SK-N-SH (cell line): ENCODE data around the gene UGT1A3. TPM values are rescaled to one million over a fixed set of nuclear protein-coding genes. Genes with fewer than 3 reads are reported as not detected.

Source experiments
- CTCF ChIA-PET: fragments of 300-600, 350-600 bp; formaldehyde crosslinking; extraction: SDS; loops from one replicate; lab custom pipeline; 2021; lab: Yijun Ruan, JAX
- POLR2A ChIA-PET: fragments of 350-600 bp; sonication (Branson Sonifier 250); formaldehyde crosslinking; extraction: SDS; loops from one replicate; lab custom pipeline; 2020; ENCODE audit warnings: antibody characterized with exemption, inconsistent platforms; lab: Yijun Ruan, JAX
- DNase-seq: peaks from one replicate; pipeline ENCODE4 v3.0.0; 2012
- H2AFZ ChIP-seq: fragments of 200-600 bp; sonication (generic); 2 replicates; pipeline ENCODE4 v1.8.1; 2016; ENCODE audit warnings: antibody characterized with exemption, mild to moderate bottlenecking, low read depth
- H3F3A ChIP-seq: fragments of 200-600 bp; sonication (generic); replicated peaks from 2 replicates; pipeline ENCODE3; 2016; ENCODE audit warnings: antibody characterized with exemption, mild to moderate bottlenecking; ENCODE audit not compliant: insufficient read depth
- H3K27ac ChIP-seq, 2 experiments: fragments of 200-500 bp in 1 of 2; fragments of 200-600 bp in 1 of 2; sonication (Bioruptor generic) in 1 of 2; sonication (generic), shearing (Covaris generic) in 1 of 2; 2 replicates each; pipeline versions ENCODE4 v1.5.1 to v1.6.1; 2014 to 2016; ENCODE audit warnings: low read depth in 2 of 2, inconsistent platforms in 1 of 2, low read length in 1 of 2, mild to moderate bottlenecking in 1 of 2, mixed read lengths in 1 of 2
- H3K27me3 ChIP-seq: fragments of 200-600 bp; sonication (generic), shearing (Covaris generic); 2 replicates; pipeline ENCODE4 v1.6.1; 2016; ENCODE audit warnings: mixed run types; ENCODE audit not compliant: insufficient read depth
- H3K36me3 ChIP-seq, 2 experiments: fragments of 200-500 bp in 1 of 2; fragments of 200-600 bp in 1 of 2; sonication (Bioruptor generic) in 1 of 2; sonication (generic) in 1 of 2; replicated peaks in 1 of 2; 2 replicates each; pipeline versions ENCODE3 to v1.5.1; 2014 to 2016; ENCODE audit warnings: low read length in 1 of 2, mild to moderate bottlenecking in 1 of 2; ENCODE audit not compliant: insufficient read depth in 2 of 2, control insufficient read depth in 1 of 2
- H3K4me1 ChIP-seq, 2 experiments: fragments of 200-500 bp in 1 of 2; fragments of 200-600 bp in 1 of 2; sonication (Bioruptor generic) in 1 of 2; sonication (generic), shearing (Covaris generic) in 1 of 2; 2 replicates each; pipeline versions ENCODE4 v1.5.1 to v1.6.1; 2014 to 2016; ENCODE audit warnings: low read depth in 1 of 2, low read length in 1 of 2, mixed run types in 1 of 2; ENCODE audit not compliant: insufficient read depth in 2 of 2, control insufficient read depth in 1 of 2
- H3K4me2 ChIP-seq: fragments of 200-600 bp; sonication (generic), shearing (Covaris generic); 2 replicates; pipeline ENCODE4 v1.6.1; 2017; ENCODE audit warnings: mixed run types
- H3K4me3 ChIP-seq, 2 experiments: fragments of 200-500 bp in 1 of 2; fragments of 200-600 bp in 1 of 2; sonication (Bioruptor generic) in 1 of 2; sonication (generic), shearing (Covaris generic) in 1 of 2; 2 replicates each; pipeline versions ENCODE4 v1.5.1 to v1.8.1; 2014 to 2016; ENCODE audit warnings: low read depth in 2 of 2, inconsistent platforms in 1 of 2, low read length in 1 of 2, mild to moderate bottlenecking in 1 of 2, mixed read lengths in 1 of 2, moderate library complexity in 1 of 2
- H3K79me2 ChIP-seq: fragments of 200-600 bp; sonication (generic); 2 replicates; pipeline ENCODE4 v1.8.1; 2017; ENCODE audit warnings: mild to moderate bottlenecking; ENCODE audit not compliant: insufficient read depth
- H3K9ac ChIP-seq: fragments of 200-600 bp; sonication (generic); 2 replicates; pipeline ENCODE4 v1.6.1; 2017; ENCODE audit warnings: mixed run types
- H3K9me2 ChIP-seq: fragments of 200-600 bp; sonication (generic); 2 replicates; pipeline ENCODE4 v1.6.1; 2017; ENCODE audit warnings: mixed run types
- H3K9me3 ChIP-seq: fragments of 200-600 bp; sonication (generic); 2 replicates; pipeline ENCODE4 v1.6.1; 2017; ENCODE audit warnings: mixed run types, mild to moderate bottlenecking, moderate library complexity
- H4K20me1 ChIP-seq: fragments of 200-600 bp; sonication (generic); 2 replicates; pipeline ENCODE4 v1.6.1; 2017; ENCODE audit warnings: mild to moderate bottlenecking, mixed run types; ENCODE audit not compliant: insufficient read depth
- CHD2 ChIP-seq: fragments of 150-350 bp; IDR thresholded peaks from 2 replicates; pipeline ENCODE4 v1.6.1; 2018; ENCODE audit warnings: low read length; ENCODE audit not compliant: partially characterized antibody
- CTCF ChIP-seq: fragments of 200-600 bp; sonication (generic); IDR thresholded peaks from 2 replicates; pipeline ENCODE4 v1.6.1; 2017; ENCODE audit warnings: antibody characterized with exemption, mild to moderate bottlenecking, moderate library complexity
- ELF1 ChIP-seq: IDR thresholded peaks from 2 replicates; pipeline ENCODE4 v1.4.0; 2012
- FOXJ3 ChIP-seq: sonication (generic); formaldehyde crosslinking; IDR thresholded peaks from 2 replicates; pipeline ENCODE4 v1.5.1; 2020; ENCODE audit warnings: mild to moderate bottlenecking, missing genetic modification reagents
- FOXM1 ChIP-seq: IDR thresholded peaks from 2 replicates; pipeline ENCODE4 v1.4.0; 2012; ENCODE audit warnings: low read depth, mild to moderate bottlenecking
- GABPA ChIP-seq: IDR thresholded peaks from 2 replicates; pipeline ENCODE4 v1.4.0; 2012; ENCODE audit warnings: low read depth, mild to moderate bottlenecking
- GATA2 ChIP-seq: sonication (generic); formaldehyde crosslinking; IDR thresholded peaks from 2 replicates; pipeline ENCODE4 v1.5.0; 2020; ENCODE audit warnings: mild to moderate bottlenecking, missing genetic modification reagents
- IRF3 ChIP-seq: fragments of 150-350 bp; IDR thresholded peaks from 2 replicates; pipeline ENCODE4 v1.6.1; 2016; ENCODE audit warnings: mild to moderate bottlenecking, low read depth, low read length
- NRF1 ChIP-seq: IDR thresholded peaks from 2 replicates; pipeline ENCODE4 v1.6.1; 2012; ENCODE audit warnings: low read depth, mild to moderate bottlenecking, low read length
- RAD21 ChIP-seq: IDR thresholded peaks from 2 replicates; pipeline ENCODE4 v1.6.1; 2012; ENCODE audit warnings: mild to moderate bottlenecking, low read length
- SIN3A ChIP-seq: IDR thresholded peaks from 2 replicates; pipeline ENCODE4 v1.6.1; 2012; ENCODE audit warnings: low read depth, mild to moderate bottlenecking, low read length, moderate library complexity, borderline replicate concordance
- USF1 ChIP-seq: IDR thresholded peaks from 2 replicates; pipeline ENCODE4 v1.4.0; 2012; ENCODE audit warnings: low read depth, borderline replicate concordance
- ZBTB33 ChIP-seq: IDR thresholded peaks from 2 replicates; pipeline ENCODE4 v1.4.0; 2012; ENCODE audit warnings: low read depth, borderline replicate concordance
- WGBS: methylation state at CpG from one replicate; pipeline ENCODE4 v1.1.6; 2017; ENCODE audit warnings: low lambda C conversion rate; 5-methylcytosine and 5-hydroxymethylcytosine counted together
- polyA plus RNA-seq, 3 experiments: library from polyadenylated mRNA; depleted of rRNA; stranded (reverse); fragments of >200 nt; gene quantifications; 2 replicates each; pipeline ENCODE4 v1.2.3, GENCODE V29; 2012

Gene UGT1A3
- polyA plus RNA-seq, 1 of the 3 experiments (the other 2 are of a cell fraction) = not detected

GRCh38 chr2:233821196-233821595 is 92.4 kb downstream of the UGT1A3 start:
- H3F3A ChIP-seq = no peaks in the 10 kb centered on the region
- TF ChIP-seq SIN3A (no peak), FOXM1 (no peak), CHD2 (no peak), NRF1 (no peak), RAD21 (no peak), ZBTB33 (no peak), IRF3 (no peak), FOXJ3 (no peak), ELF1 (no peak), USF1 (no peak), GATA2 (CRISPR knock-in tag) (no peak), GABPA (no peak), CTCF (no peak)
- TF ChIP-seq, all 33 proteins: peak for 0
- POLR2A ChIA-PET = no interaction called here
- Histone ChIP-seq H3K4me1 (peaks cover 0 to 3% of the 10 kb centered on the region in 2 experiments; a peak in 1 of 4 replicates), H3K4me2 (no peak overlapping the region), H3K27ac (no peak overlapping the region), H3K27me3 (no peaks in the 10 kb centered on the region), H3K4me3 (no peak overlapping the region), H3K9me3 (no peaks in the 10 kb centered on the region), H2AFZ (no peak overlapping the region), H4K20me1 (no peaks in the 10 kb centered on the region), H3K9me2 (no peaks in the 10 kb centered on the region), H3K36me3 (no peaks in the 10 kb centered on the region), H3K79me2 (no peaks in the 10 kb centered on the region), H3K9ac (no peak overlapping the region)
- DNase-seq = no peak
- CTCF ChIA-PET = no interaction called here
- 64% methylated on average over 3 of the region's 3 CpGs for WGBS
